NCI-H82 treated with DMSO at 0.1 percent for 48 hours (cell line): ENCODE data around the gene AMBRA1.
A peak's percentile ranks its signal among the peaks of the same experiment; 100 is the strongest.

Source experiments
- DNase-seq: peaks from one replicate; lab custom pipeline; 2025; ENCODE audit not compliant: unreplicated experiment; lab: John Stamatoyannopoulos, UW

Gene AMBRA1

GRCh38 chr11:46408407-46408986 lies 185.3 kb downstream of the AMBRA1 start:
- DNase-seq, result no peak

GRCh38 chr11:46407635-46408034 lies 186.2 kb downstream of the AMBRA1 start:
- DNase-seq, result no peak

GRCh38 chr11:46404476-46405017 lies 189.3 kb downstream of the AMBRA1 start:
- DNase-seq, result no peak

GRCh38 chr11:46402957-46403902 lies 190.6 kb downstream of the AMBRA1 start:
- no peak for DNase-seq

- no peak for DNase-seq
Observed at GRCh38 chr11:46397526-46397925, 196.3 kb downstream of the AMBRA1 start.

GRCh38 chr11:46393759-46394158 lies 200.1 kb downstream of the AMBRA1 start:
- no peak for DNase-seq

GRCh38 chr11:46393231-46393616 lies 200.6 kb downstream of the AMBRA1 start:
- no peak for DNase-seq

- DNase-seq, result no peak
Observed at GRCh38 chr11:46392421-46393230, 201.2 kb downstream of the AMBRA1 start.

GRCh38 chr11:46391578-46392420 lies 202.0 kb downstream of the AMBRA1 start, which contains the start of gene CHRM4:
TSS of gene CHRM4 (minus strand) at chr11:46391776. CDS start at chr11:46386557, 5,219 bp downstream.
- no peak for DNase-seq

GRCh38 chr11:46391186-46391577 lies 202.6 kb downstream of the AMBRA1 start:
- DNase-seq, result no peak

GRCh38 chr11:46390331-46391171 lies 203.3 kb downstream of the AMBRA1 start:
- no peak for DNase-seq

- DNase-seq, result peak; percentile 10
Observed at GRCh38 chr11:46389450-46390330, 204.1 kb downstream of the AMBRA1 start.

GRCh38 chr11:46388619-46389449 lies 205.0 kb downstream of the AMBRA1 start:
- DNase-seq, result peak; percentile 33

- no peak for DNase-seq
Observed at GRCh38 chr11:46387919-46388618, 205.8 kb downstream of the AMBRA1 start.

- DNase-seq, result no peak
Observed at GRCh38 chr11:46387456-46387855, 206.4 kb downstream of the AMBRA1 start.

GRCh38 chr11:46386674-46387073 lies 207.1 kb downstream of the AMBRA1 start:
- no peak for DNase-seq

- no peak for DNase-seq
Observed at GRCh38 chr11:46386005-46386578, 207.7 kb downstream of the AMBRA1 start.
